Measurements from ENCODE around the gene ANLN. TPM values are rescaled to one million over a fixed set of nuclear protein-coding genes. Genes with fewer than 3 reads are reported as not detected.

The ANLN gene
- total RNA-seq (2014; rRNA removed; shearing (Covaris generic); ENCODE audit: low replicate concordance), result 23.1 and 27.5 TPM in 2 replicates

GRCh38 chr7:36389371-36390198 is at the start of gene ANLN:
Gene ANLN, plus strand, starts transcription at chr7:36389862. Its CDS starts 165 bp downstream, at chr7:36390027.
- no peaks in the 10 kb centered on the region for H3K9me2 ChIP-seq (replicated peaks; ENCODE audit: insufficient read depth, low read length)
- peak within 1 kb of the TSS; percentile 75 for H3K27ac ChIP-seq (ENCODE audit: low read length)
- peak within 1 kb of the TSS; percentile 98 for H2AFZ ChIP-seq (ENCODE audit: low read length)
- no peaks in the 10 kb centered on the region for H3K27me3 ChIP-seq (ENCODE audit: low read length)
- DNase-seq, result peak; percentile 96
- H3K9ac ChIP-seq (ENCODE audit: low read length), result peak within 1 kb of the TSS; percentile 89
- peaks cover 11% of the 10 kb centered on the region for H3K9me3 ChIP-seq (ENCODE audit: low read length)
- peak within 1 kb of the TSS; percentile 89 for H3K4me2 ChIP-seq (ENCODE audit: low read depth, low read length, poor library complexity, severe bottlenecking)
- H3K4me1 ChIP-seq (ENCODE audit: low read length), result peaks cover 17% of the 10 kb centered on the region
- peaks cover 21% of the 10 kb centered on the region for H3K36me3 ChIP-seq (ENCODE audit: insufficient read depth, low read length)
- peaks cover 49% of the 10 kb centered on the region for H3K79me2 ChIP-seq (ENCODE audit: low read length)
- H3K4me3 ChIP-seq (ENCODE audit: low read length), result peak within 1 kb of the TSS; percentile 92
- H4K20me1 ChIP-seq (ENCODE audit: insufficient read depth, low read depth, low read length), result no peaks in the 10 kb centered on the region

- no peak overlapping the region for H3K27ac ChIP-seq (ENCODE audit: low read length)
- no peak for DNase-seq
- H3K79me2 ChIP-seq (ENCODE audit: low read length), result no peaks in the 10 kb centered on the region
- H3K4me1 ChIP-seq (ENCODE audit: low read length), result no peaks in the 10 kb centered on the region
- H3K36me3 ChIP-seq (ENCODE audit: insufficient read depth, low read length), result no peaks in the 10 kb centered on the region
- H3K9ac ChIP-seq (ENCODE audit: low read length), result no peak overlapping the region
- no peak overlapping the region for H3K4me3 ChIP-seq (ENCODE audit: low read length)
- no peaks in the 10 kb centered on the region for H4K20me1 ChIP-seq (ENCODE audit: insufficient read depth, low read depth, low read length)
- no peaks in the 10 kb centered on the region for H3K9me3 ChIP-seq (ENCODE audit: low read length)
- H3K27me3 ChIP-seq (ENCODE audit: low read length), result no peaks in the 10 kb centered on the region
- H2AFZ ChIP-seq (ENCODE audit: low read length), result no peak overlapping the region
- H3K9me2 ChIP-seq (replicated peaks; ENCODE audit: insufficient read depth, low read length), result no peaks in the 10 kb centered on the region
- H3K4me2 ChIP-seq (ENCODE audit: low read depth, low read length, poor library complexity, severe bottlenecking), result no peak overlapping the region
These were observed 46.1 kb upstream of the ANLN start for GRCh38 chr7:36343548-36343947.

- Histone ChIP-seq H3K9me3 (ENCODE audit: low read length) (no peaks in the 10 kb centered on the region), H3K27me3 (ENCODE audit: low read length) (no peaks in the 10 kb centered on the region), H3K9me2 (replicated peaks; ENCODE audit: insufficient read depth, low read length) (no peaks in the 10 kb centered on the region), H3K4me2 (ENCODE audit: low read depth, low read length, poor library complexity, severe bottlenecking) (no peak overlapping the region), H2AFZ (ENCODE audit: low read length) (no peak overlapping the region), H3K79me2 (ENCODE audit: low read length) (no peaks in the 10 kb centered on the region), H3K27ac (ENCODE audit: low read length) (no peak overlapping the region), H4K20me1 (ENCODE audit: insufficient read depth, low read depth, low read length) (no peaks in the 10 kb centered on the region), H3K4me1 (ENCODE audit: low read length) (no peaks in the 10 kb centered on the region), H3K4me3 (ENCODE audit: low read length) (no peak overlapping the region), H3K36me3 (ENCODE audit: insufficient read depth, low read length) (no peaks in the 10 kb centered on the region), H3K9ac (ENCODE audit: low read length) (no peak overlapping the region)
- no peak for DNase-seq
These were observed 45.0 kb upstream of the ANLN start for GRCh38 chr7:36344622-36345021.

- Histone ChIP-seq H3K79me2 (ENCODE audit: low read length) (no peaks in the 10 kb centered on the region), H2AFZ (ENCODE audit: low read length) (no peak overlapping the region), H3K4me1 (ENCODE audit: low read length) (no peaks in the 10 kb centered on the region), H3K9me3 (ENCODE audit: low read length) (no peaks in the 10 kb centered on the region), H3K9me2 (replicated peaks; ENCODE audit: insufficient read depth, low read length) (no peaks in the 10 kb centered on the region), H4K20me1 (ENCODE audit: insufficient read depth, low read depth, low read length) (no peaks in the 10 kb centered on the region), H3K27me3 (ENCODE audit: low read length) (no peaks in the 10 kb centered on the region), H3K4me2 (ENCODE audit: low read depth, low read length, poor library complexity, severe bottlenecking) (no peak overlapping the region), H3K27ac (ENCODE audit: low read length) (no peak overlapping the region), H3K9ac (ENCODE audit: low read length) (no peak overlapping the region), H3K36me3 (ENCODE audit: insufficient read depth, low read length) (no peaks in the 10 kb centered on the region), H3K4me3 (ENCODE audit: low read length) (no peak overlapping the region)
- DNase-seq, result no peak
These were observed 43.3 kb upstream of the ANLN start for GRCh38 chr7:36346260-36346831.

GRCh38 chr7:36348256-36348655 is 41.4 kb upstream of the ANLN start:
- H3K79me2 ChIP-seq (ENCODE audit: low read length), result no peaks in the 10 kb centered on the region
- no peak overlapping the region for H3K4me2 ChIP-seq (ENCODE audit: low read depth, low read length, poor library complexity, severe bottlenecking)

GRCh38 chr7:36348771-36349170 is 40.9 kb upstream of the ANLN start:
- DNase-seq, result no peak
- no peak overlapping the region for H3K9ac ChIP-seq (ENCODE audit: low read length)
- no peak overlapping the region for H3K4me3 ChIP-seq (ENCODE audit: low read length)
- no peak overlapping the region for H3K27ac ChIP-seq (ENCODE audit: low read length)
- H4K20me1 ChIP-seq (ENCODE audit: insufficient read depth, low read depth, low read length), result no peaks in the 10 kb centered on the region
- no peaks in the 10 kb centered on the region for H3K9me3 ChIP-seq (ENCODE audit: low read length)
- no peaks in the 10 kb centered on the region for H3K27me3 ChIP-seq (ENCODE audit: low read length)
- no peaks in the 10 kb centered on the region for H3K79me2 ChIP-seq (ENCODE audit: low read length)
- H3K36me3 ChIP-seq (ENCODE audit: insufficient read depth, low read length), result no peaks in the 10 kb centered on the region
- no peak overlapping the region for H2AFZ ChIP-seq (ENCODE audit: low read length)
- no peak overlapping the region for H3K4me2 ChIP-seq (ENCODE audit: low read depth, low read length, poor library complexity, severe bottlenecking)
- no peaks in the 10 kb centered on the region for H3K4me1 ChIP-seq (ENCODE audit: low read length)
- H3K9me2 ChIP-seq (replicated peaks; ENCODE audit: insufficient read depth, low read length), result no peaks in the 10 kb centered on the region

More at GRCh38 chr7:36348256-36348655, 41.4 kb upstream of the ANLN start:
- no peak overlapping the region for H3K27ac ChIP-seq (ENCODE audit: low read length)
- no peaks in the 10 kb centered on the region for H3K36me3 ChIP-seq (ENCODE audit: insufficient read depth, low read length)
- H3K4me1 ChIP-seq (ENCODE audit: low read length), result no peaks in the 10 kb centered on the region
- no peaks in the 10 kb centered on the region for H3K9me3 ChIP-seq (ENCODE audit: low read length)
- no peak overlapping the region for H3K9ac ChIP-seq (ENCODE audit: low read length)
- H4K20me1 ChIP-seq (ENCODE audit: insufficient read depth, low read depth, low read length), result no peaks in the 10 kb centered on the region
- H3K27me3 ChIP-seq (ENCODE audit: low read length), result no peaks in the 10 kb centered on the region
- no peak for DNase-seq
- H3K9me2 ChIP-seq (replicated peaks; ENCODE audit: insufficient read depth, low read length), result no peaks in the 10 kb centered on the region
- no peak overlapping the region for H3K4me3 ChIP-seq (ENCODE audit: low read length)
- no peak overlapping the region for H2AFZ ChIP-seq (ENCODE audit: low read length)

GRCh38 chr7:36349626-36350025 is 40.0 kb upstream of the ANLN start:
- H2AFZ ChIP-seq (ENCODE audit: low read length), result no peak overlapping the region
- H3K36me3 ChIP-seq (ENCODE audit: insufficient read depth, low read length), result no peaks in the 10 kb centered on the region
- H3K27me3 ChIP-seq (ENCODE audit: low read length), result no peaks in the 10 kb centered on the region
- no peaks in the 10 kb centered on the region for H3K4me1 ChIP-seq (ENCODE audit: low read length)
- no peaks in the 10 kb centered on the region for H4K20me1 ChIP-seq (ENCODE audit: insufficient read depth, low read depth, low read length)
- DNase-seq, result no peak
- no peak overlapping the region for H3K9ac ChIP-seq (ENCODE audit: low read length)
- no peaks in the 10 kb centered on the region for H3K9me2 ChIP-seq (replicated peaks; ENCODE audit: insufficient read depth, low read length)
- no peaks in the 10 kb centered on the region for H3K9me3 ChIP-seq (ENCODE audit: low read length)
- no peaks in the 10 kb centered on the region for H3K79me2 ChIP-seq (ENCODE audit: low read length)
- no peak overlapping the region for H3K4me3 ChIP-seq (ENCODE audit: low read length)
- no peak overlapping the region for H3K4me2 ChIP-seq (ENCODE audit: low read depth, low read length, poor library complexity, severe bottlenecking)
- H3K27ac ChIP-seq (ENCODE audit: low read length), result no peak overlapping the region

- Histone ChIP-seq H2AFZ (ENCODE audit: low read length) (no peak overlapping the region), H3K27ac (ENCODE audit: low read length) (no peak overlapping the region), H3K36me3 (ENCODE audit: insufficient read depth, low read length) (no peaks in the 10 kb centered on the region), H3K4me2 (ENCODE audit: low read depth, low read length, poor library complexity, severe bottlenecking) (no peak overlapping the region), H3K27me3 (ENCODE audit: low read length) (no peaks in the 10 kb centered on the region), H3K9ac (ENCODE audit: low read length) (no peak overlapping the region), H3K4me3 (ENCODE audit: low read length) (no peak overlapping the region), H3K4me1 (ENCODE audit: low read length) (no peaks in the 10 kb centered on the region), H3K79me2 (ENCODE audit: low read length) (no peaks in the 10 kb centered on the region), H4K20me1 (ENCODE audit: insufficient read depth, low read depth, low read length) (no peaks in the 10 kb centered on the region), H3K9me3 (ENCODE audit: low read length) (no peaks in the 10 kb centered on the region), H3K9me2 (replicated peaks; ENCODE audit: insufficient read depth, low read length) (no peaks in the 10 kb centered on the region)
- no peak for DNase-seq
These were observed 34.2 kb upstream of the ANLN start for GRCh38 chr7:36355490-36355889.
